Naive B cell (primary cell): Measurements from ENCODE around the gene PELI2. TPM values are rescaled to one million over a fixed set of nuclear protein-coding genes. Genes with fewer than 3 reads are reported as not detected.

Experiments used
- ATAC-seq, 2 donors: fragments of 150-1000 bp; cut with Tn5 transposase; 2 replicates each; pipeline ENCODE4 v1.10.0; 2021; ENCODE audit warnings: low read depth in 2 of 2, mild to moderate bottlenecking in 2 of 2, moderate library complexity in 2 of 2
- DNase-seq: peaks from one replicate; pipeline ENCODE4 v3.0.0; 2022
- H3K27ac Mint-ChIP-seq, 6 donors: one replicate each; pipeline ENCODE4 v1.8.0; 2020 to 2022; ENCODE audit warnings: mild to moderate bottlenecking in 6 of 6, mixed read lengths in 6 of 6, moderate library complexity in 5 of 6, inconsistent platforms in 2 of 6
- H3K27me3 Mint-ChIP-seq, 3 donors: one replicate each; pipeline ENCODE4 v1.8.0; 2021 to 2022; ENCODE audit warnings: mixed read lengths in 3 of 3, mild to moderate bottlenecking in 1 of 3
- H3K36me3 Mint-ChIP-seq, 2 donors: one replicate each; pipeline ENCODE4 v1.8.0; 2020 to 2022; ENCODE audit warnings: mixed read lengths in 2 of 2, inconsistent platforms in 1 of 2, mild to moderate bottlenecking in 1 of 2
- H3K4me1 Mint-ChIP-seq, 3 donors: one replicate each; pipeline ENCODE4 v1.8.0; 2020 to 2022; ENCODE audit warnings: mixed read lengths in 3 of 3, inconsistent platforms in 1 of 3, mild to moderate bottlenecking in 1 of 3, moderate library complexity in 1 of 3
- H3K4me3 Mint-ChIP-seq, 8 donors: one replicate each; pipeline ENCODE4 v1.8.0; 2020 to 2022; ENCODE audit warnings: mild to moderate bottlenecking in 8 of 8, mixed read lengths in 8 of 8, moderate library complexity in 8 of 8, inconsistent platforms in 2 of 8
- H3K9me3 Mint-ChIP-seq, 7 donors: one replicate each; pipeline ENCODE4 v1.8.0; 2020 to 2022; ENCODE audit warnings: mixed read lengths in 7 of 7, mild to moderate bottlenecking in 5 of 7, inconsistent platforms in 2 of 7, moderate library complexity in 1 of 7
- polyA plus RNA-seq, 6 donors: library from polyadenylated mRNA; unstranded; fragments of 300-500 nt; fragmentation: Illumina TruSeq; gene quantifications; one replicate each; pipeline ENCODE4 v1.2.3, GENCODE V29; 2021; ENCODE audit warnings: low read depth in 6 of 6

The PELI2 gene
- polyA plus RNA-seq, 6 donors from 2014 or later, result 1.5 to 6.0 (median 3.4) TPM

- Mint-ChIP-seq H3K9me3 (peaks cover 0 to 5% (median 1%) of the 10 kb centered on the region in 7 donors), H3K4me3 (no peak overlapping the region), H3K27me3 (peaks cover 4 to 16% (median 11%) of the 10 kb centered on the region in 3 donors), H3K36me3 (peaks cover 0 to 5% of the 10 kb centered on the region in 2 donors), H3K27ac (no peak overlapping the region), H3K4me1 (no peaks in the 10 kb centered on the region)
- ATAC-seq, result no peak
- DNase-seq, result no peak
Measured at GRCh38 chr14:56100556-56100955, 17.7 kb upstream of the PELI2 start.

DNA sequence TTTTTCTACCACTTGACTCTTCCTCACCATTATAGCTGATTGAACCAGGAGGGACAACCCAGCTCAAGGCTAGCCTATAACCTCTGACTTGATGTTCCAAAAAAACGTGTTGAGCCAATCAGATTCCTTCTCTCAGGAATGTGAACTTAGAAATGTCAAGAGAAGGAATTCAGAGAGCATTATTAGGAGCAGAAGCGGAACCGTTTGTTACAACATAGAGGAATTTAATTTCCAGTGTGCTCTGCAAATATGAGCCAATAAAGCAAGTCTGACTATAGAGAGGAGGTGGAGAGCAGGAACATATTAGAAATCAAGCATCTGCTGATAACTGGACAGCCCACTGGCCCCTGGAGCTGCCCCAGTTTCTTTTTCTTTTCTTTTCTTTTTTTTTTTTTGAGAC lies 15.3 kb upstream of the PELI2 start:
- Mint-ChIP-seq H3K27me3 (peaks cover 0 to 4% (median 0%) of the 10 kb centered on the region in 3 donors), H3K4me1 (peaks cover 0 to 8% (median 5%) of the 10 kb centered on the region in 3 donors), H3K4me3 (no peak overlapping the region), H3K9me3 (no peaks in the 10 kb centered on the region), H3K36me3 (no peaks in the 10 kb centered on the region), H3K27ac (no peak overlapping the region)
- no peak for DNase-seq
- no peak for ATAC-seq

- no peak for DNase-seq
- Mint-ChIP-seq H3K9me3 (peaks cover 0 to 12% (median 7%) of the 10 kb centered on the region in 7 donors), H3K27ac (no peak overlapping the region), H3K27me3 (no peaks in the 10 kb centered on the region), H3K4me1 (peaks cover 8 to 16% (median 16%) of the 10 kb centered on the region in 3 donors), H3K4me3 (no peak overlapping the region), H3K36me3 (peaks cover 0 to 16% of the 10 kb centered on the region in 2 donors)
- no peak for ATAC-seq
Measured at GRCh38 chr14:56107615-56108014, 10.6 kb upstream of the PELI2 start.

GRCh38 chr14:56108057-56108456 lies 10.2 kb upstream of the PELI2 start:
- ATAC-seq, result no peak
- DNase-seq, result no peak
- Mint-ChIP-seq H3K36me3 (peaks cover 0 to 16% of the 10 kb centered on the region in 2 donors), H3K4me1 (peaks cover 12 to 21% (median 21%) of the 10 kb centered on the region in 3 donors), H3K9me3 (peaks cover 0 to 16% (median 7%) of the 10 kb centered on the region in 7 donors), H3K27me3 (no peaks in the 10 kb centered on the region), H3K4me3 (no peak overlapping the region), H3K27ac (no peak overlapping the region)

- peak; percentile 39 to 44 for ATAC-seq
- Mint-ChIP-seq H3K9me3 (peaks cover 0 to 17% (median 7%) of the 10 kb centered on the region in 7 donors), H3K4me1 (peaks cover 23 to 47% (median 39%) of the 10 kb centered on the region in 3 donors), H3K27ac (peak overlapping the region in 5 of 6 donors; percentile 60 to 93 (median 69)), H3K36me3 (peaks cover 0 to 16% of the 10 kb centered on the region in 2 donors), H3K27me3 (no peaks in the 10 kb centered on the region), H3K4me3 (peak overlapping the region in 7 of 8 donors; percentile 7 to 64 (median 34))
- peak; percentile 15 for DNase-seq
Measured at GRCh38 chr14:56112781-56113180, 5.4 kb upstream of the PELI2 start.

GRCh38 chr14:56115334-56115870 lies 2.8 kb upstream of the PELI2 start:
- ATAC-seq (no peak), DNase-seq (no peak)
- H3K27ac Mint-ChIP-seq, result peak overlapping the region; percentile 45 to 98 (median 82)
- no peaks in the 10 kb centered on the region for H3K27me3 Mint-ChIP-seq
- H3K9me3 Mint-ChIP-seq, result peaks cover 0 to 17% (median 7%) of the 10 kb centered on the region in 7 donors
- H3K4me1 Mint-ChIP-seq, result peaks cover 34 to 59% (median 51%) of the 10 kb centered on the region in 3 donors
- peaks cover 0 to 10% of the 10 kb centered on the region in 2 donors for H3K36me3 Mint-ChIP-seq
- H3K4me3 Mint-ChIP-seq, result peak overlapping the region in 5 of 8 donors; percentile 12 to 99 (median 23)

DNA sequence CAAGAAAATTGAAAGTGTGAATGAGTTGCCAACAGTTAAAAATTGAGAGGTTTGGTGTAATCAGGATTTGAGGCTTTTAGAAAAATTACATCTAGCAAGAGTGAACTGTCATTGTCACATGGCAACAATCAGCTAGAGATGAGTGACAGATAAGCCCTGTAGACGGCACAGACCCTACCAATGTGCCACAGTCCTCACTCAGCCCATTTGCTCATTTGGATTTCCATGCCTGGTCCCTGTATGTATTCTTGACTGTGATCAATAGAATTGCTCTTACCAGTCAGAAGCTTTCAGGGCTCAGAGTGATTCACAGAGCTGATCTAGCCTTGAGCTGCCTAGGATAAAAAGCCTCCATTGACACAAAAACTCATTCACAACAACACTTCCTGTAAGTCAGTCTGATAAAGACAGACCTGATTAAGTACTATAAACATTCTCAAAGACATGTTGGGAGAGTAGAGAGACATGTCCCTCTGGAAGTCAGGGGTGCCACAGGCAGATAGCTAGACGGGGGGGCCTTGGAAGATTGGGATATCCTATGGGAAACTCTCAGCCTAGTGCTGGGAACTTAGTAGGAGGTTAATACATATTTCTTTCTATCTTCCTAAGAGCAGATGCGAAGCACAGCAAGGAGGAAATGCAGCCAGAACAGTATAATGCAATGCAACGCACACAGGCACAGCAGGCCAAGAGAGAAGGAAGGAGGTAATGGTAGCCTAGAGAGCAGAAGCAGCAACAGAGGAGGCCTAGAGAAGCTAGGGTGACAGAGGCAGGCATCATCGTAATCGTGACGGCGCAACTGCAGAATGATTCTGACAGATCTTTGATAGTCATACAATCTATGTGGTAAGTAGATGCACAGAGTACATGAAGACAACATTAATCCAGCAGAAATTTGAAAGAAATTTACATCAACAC lies 2.0 kb upstream of the PELI2 start:
- Mint-ChIP-seq H3K36me3 (peaks cover 0 to 4% of the 10 kb centered on the region in 2 donors), H3K4me3 (peak overlapping the region; percentile 49 to 100 (median 85)), H3K4me1 (peaks cover 39 to 64% (median 59%) of the 10 kb centered on the region in 3 donors), H3K9me3 (peaks cover 0 to 11% (median 6%) of the 10 kb centered on the region in 7 donors), H3K27ac (peak overlapping the region; percentile 11 to 98 (median 84)), H3K27me3 (no peaks in the 10 kb centered on the region)
- ATAC-seq (no peak), DNase-seq (no peak)

- Mint-ChIP-seq H3K4me3 (peak overlapping the region; percentile 22 to 99 (median 89)), H3K27me3 (no peaks in the 10 kb centered on the region), H3K36me3 (no peaks in the 10 kb centered on the region), H3K27ac (no peak overlapping the region), H3K4me1 (peaks cover 30 to 56% (median 53%) of the 10 kb centered on the region in 3 donors), H3K9me3 (no peaks in the 10 kb centered on the region)
- no peak for DNase-seq
- ATAC-seq, result peak; percentile 20 to 27
Measured at GRCh38 chr14:56118611-56119181, 485 bp downstream of the PELI2 start.

DNA sequence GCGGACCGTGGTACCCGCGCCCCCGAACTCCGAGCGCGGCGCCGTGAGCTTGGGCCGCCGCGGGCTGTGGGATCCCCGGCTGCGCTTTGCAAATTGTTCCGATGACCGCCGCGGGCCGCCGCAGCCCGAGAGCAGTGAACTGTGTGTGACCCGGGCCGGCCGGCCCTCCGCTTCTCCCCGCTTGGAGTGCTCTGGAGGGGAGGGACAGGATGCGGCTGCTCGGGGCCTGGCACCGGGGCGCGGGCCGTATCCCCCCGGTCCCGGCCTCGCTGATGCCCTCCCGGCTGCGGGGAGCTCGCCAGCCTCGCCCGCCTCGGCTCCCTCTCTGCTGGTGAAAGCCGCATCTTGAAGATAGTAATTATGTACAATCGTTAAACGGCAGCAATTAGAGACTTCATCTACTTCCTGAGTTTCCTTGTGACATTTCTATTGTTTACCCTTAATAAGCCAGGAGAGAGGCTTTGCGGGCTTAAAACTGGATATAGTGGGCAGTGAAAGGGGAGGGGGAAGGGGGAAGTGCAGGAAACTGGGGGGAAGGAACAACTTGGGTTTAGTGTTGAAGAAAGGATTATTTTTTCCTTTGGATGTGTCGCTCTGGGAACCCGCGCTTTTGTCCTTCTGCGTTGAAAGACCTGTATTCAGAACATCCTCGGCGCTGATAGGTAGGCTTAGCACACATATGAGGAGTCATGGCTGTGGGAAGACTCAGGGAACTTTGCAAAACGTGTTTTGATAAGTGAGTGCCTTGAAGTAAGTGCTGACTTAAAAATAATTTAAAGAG lies 1.2 kb downstream of the PELI2 start:
- no peaks in the 10 kb centered on the region for H3K36me3 Mint-ChIP-seq
- H3K27me3 Mint-ChIP-seq, result no peaks in the 10 kb centered on the region
- H3K4me1 Mint-ChIP-seq, result peaks cover 31 to 59% (median 54%) of the 10 kb centered on the region in 3 donors
- H3K9me3 Mint-ChIP-seq, result no peaks in the 10 kb centered on the region
- ATAC-seq (no peak), DNase-seq (peak; percentile 31)
- peak overlapping the region; percentile 84 to 96 (median 94) for H3K4me3 Mint-ChIP-seq
- peak overlapping the region; percentile 42 to 95 (median 78) for H3K27ac Mint-ChIP-seq

GRCh38 chr14:56120091-56120691 lies 2.0 kb downstream of the PELI2 start:
- Mint-ChIP-seq H3K27me3 (no peaks in the 10 kb centered on the region), H3K27ac (peak overlapping the region; percentile 34 to 83 (median 62)), H3K9me3 (no peaks in the 10 kb centered on the region), H3K36me3 (no peaks in the 10 kb centered on the region), H3K4me1 (peaks cover 38 to 63% (median 60%) of the 10 kb centered on the region in 3 donors), H3K4me3 (peak overlapping the region; percentile 84 to 96 (median 94))
- DNase-seq (peak; percentile 9), ATAC-seq (no peak)

DNA sequence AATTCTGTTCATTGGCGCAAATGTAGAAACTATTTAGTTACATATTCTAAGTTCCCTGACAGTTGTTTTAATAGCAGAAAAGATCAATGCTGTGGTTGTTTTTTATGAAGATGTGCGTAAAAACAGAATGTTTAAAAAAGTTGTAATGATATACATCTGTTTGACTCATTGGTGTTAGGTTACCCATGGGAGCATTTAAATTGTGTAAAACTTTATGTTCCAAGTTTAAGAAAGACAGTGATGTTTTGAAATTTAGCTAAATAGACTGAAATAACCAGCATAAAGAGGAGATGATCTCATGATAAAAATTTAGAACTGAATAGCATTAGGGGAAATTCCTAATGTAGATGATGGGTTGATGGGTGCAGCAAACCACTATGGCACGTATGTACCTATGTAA lies 3.6 kb downstream of the PELI2 start:
- ATAC-seq (no peak), DNase-seq (no peak)
- H3K27me3 Mint-ChIP-seq, result no peaks in the 10 kb centered on the region
- no peaks in the 10 kb centered on the region for H3K9me3 Mint-ChIP-seq
- peak overlapping the region in 1 of 8 donors; percentile 94 for H3K4me3 Mint-ChIP-seq
- H3K4me1 Mint-ChIP-seq, result peaks cover 31 to 53% (median 46%) of the 10 kb centered on the region in 3 donors
- H3K27ac Mint-ChIP-seq, result no peak overlapping the region
- H3K36me3 Mint-ChIP-seq, result no peaks in the 10 kb centered on the region

DNA sequence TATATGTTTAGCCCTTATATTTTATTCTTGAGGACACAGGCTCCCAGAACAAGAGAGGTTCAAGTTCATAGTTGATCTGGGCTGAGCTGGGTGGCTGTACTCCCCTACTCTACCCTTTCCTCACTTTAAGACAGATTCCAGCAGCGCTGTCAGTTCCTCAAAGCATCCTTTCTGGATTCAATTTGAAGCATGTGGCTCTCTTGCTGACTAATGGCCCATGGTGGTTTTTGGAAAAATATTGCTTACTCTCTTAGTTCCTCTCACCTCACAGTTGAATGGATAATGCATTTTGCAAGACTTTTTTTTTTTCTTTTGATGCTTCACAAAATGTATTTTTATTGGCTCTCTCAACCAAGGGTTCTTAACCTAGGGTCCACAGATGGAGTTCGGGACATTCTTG lies 4.1 kb downstream of the PELI2 start:
- no peak for DNase-seq
- Mint-ChIP-seq H3K9me3 (no peaks in the 10 kb centered on the region), H3K36me3 (no peaks in the 10 kb centered on the region), H3K27me3 (no peaks in the 10 kb centered on the region), H3K27ac (no peak overlapping the region), H3K4me3 (no peak overlapping the region), H3K4me1 (peaks cover 35 to 52% (median 51%) of the 10 kb centered on the region in 3 donors)
- ATAC-seq, result no peak
